ENCODE results near the gene ARHGEF17.

Gene ARHGEF17

GRCh38 chr11:73333173-73333572, 25.1 kb downstream of the ARHGEF17 start:
- DNase-seq, result no peak

DNA sequence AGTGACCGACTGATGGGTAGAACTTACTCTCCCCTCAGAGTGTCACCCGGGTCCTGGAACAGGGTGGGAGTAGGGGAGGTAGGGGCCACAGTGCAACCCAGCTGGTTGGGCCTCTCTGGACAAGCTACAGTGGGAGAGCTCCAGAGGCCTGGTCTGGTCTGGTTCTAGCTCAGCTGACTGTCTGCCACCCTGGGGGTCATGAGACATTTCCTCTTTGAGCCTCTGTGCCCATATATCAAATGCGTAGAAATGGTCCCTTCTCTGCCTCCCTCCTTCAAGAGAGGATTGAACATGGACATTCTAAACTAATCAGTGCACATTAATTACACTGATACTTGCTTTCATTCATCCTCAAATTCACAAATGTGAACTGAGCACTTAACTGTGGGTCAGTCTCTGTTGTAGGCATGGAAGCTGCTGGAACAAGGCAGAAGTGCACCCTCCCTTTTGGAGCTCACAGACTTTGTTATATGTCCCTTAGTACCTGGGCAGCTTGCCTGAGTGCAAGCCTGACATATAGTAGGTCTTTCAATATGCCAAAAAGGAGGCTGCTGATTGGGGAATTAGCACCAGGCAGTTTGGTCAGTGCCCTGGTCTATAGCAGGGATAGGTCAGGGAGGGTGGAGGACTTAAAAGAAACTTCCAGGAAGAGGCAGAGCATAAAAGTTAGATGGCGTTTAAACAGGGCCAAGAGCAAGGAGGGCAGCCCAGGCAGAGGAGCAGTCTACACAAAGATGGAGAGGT, 25.7 kb downstream of the ARHGEF17 start:
- DNase-seq, result no peak

- DNase-seq, result peak in 1 of 2 donors; percentile 36
Measured at GRCh38 chr11:73334384-73335203, 26.5 kb downstream of the ARHGEF17 start.

DNA sequence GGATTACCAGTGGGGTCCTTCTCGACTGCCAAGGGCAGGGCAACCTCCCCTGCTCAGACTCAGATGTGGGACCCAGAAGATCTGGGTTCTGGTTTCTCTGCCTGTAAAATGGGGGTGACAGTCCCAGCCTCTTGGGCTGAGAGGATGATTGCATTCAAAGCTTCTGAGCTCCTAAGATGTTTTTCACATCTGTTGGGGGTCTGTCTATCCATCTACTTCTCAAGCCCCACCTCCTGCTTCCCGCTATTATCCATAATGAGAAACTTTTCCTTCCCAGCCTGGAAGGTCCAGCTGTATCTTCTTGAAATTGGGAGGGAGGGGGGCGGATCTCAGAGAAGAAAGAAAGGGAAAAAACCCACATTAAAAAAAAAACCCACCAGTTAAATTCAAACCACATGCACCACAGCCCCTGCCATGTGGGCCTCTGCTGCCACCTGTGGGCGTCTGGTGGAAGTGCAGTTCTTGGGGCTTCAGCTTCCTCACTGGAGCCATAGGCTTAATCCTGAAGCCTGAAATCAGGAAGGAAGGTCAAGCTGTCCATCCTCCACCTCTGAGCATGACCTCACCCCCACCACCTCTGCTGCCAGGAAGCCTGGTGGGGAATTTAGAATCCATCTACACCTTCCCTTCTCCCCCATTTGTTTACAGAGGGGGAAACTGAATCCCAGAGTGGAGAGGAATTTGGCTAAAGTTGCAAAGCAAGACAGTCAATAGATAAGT, 27.3 kb downstream of the ARHGEF17 start:
- DNase-seq, result peak; percentile 81 to 84

DNA sequence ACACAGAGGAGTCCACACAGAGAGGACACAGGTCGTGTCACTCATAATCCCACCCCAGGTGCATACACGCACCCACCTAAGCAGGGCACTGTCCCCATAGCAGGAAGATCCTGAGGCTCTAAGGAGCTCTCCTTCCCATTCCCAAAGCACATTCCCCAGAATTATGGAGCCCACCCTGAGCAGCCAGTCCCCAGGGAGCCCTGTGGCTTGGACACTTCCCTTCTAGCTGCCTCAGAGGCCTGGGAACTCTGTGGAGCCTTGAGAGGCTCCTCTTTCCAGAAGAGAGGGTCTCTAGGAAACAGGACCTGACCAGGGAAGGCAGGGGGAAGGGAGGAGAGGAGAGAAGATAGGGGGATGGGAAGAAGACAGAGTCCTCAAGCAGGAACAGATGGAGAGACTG, 29.8 kb downstream of the ARHGEF17 start:
- DNase-seq, result no peak

DNA sequence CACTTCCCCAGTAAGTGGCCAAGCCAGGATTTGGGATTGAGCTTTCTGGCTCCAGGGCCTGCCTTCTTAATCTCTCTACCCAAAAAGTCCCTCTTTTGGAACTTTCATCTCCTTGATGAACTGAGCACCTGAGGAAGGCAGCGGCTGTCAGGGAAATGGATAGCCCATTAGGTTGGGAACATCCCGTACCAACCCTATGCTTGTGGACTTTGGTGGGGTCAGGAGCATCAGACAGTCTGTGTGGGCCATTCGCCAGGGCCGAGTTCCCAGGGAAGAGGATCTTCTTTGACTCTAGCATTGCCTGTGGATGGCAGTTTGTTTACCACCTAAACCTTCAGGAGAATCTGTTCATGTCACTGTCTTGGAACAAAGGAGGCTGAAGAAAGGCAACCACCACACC, 30.2 kb downstream of the ARHGEF17 start:
- DNase-seq, result no peak

DNA sequence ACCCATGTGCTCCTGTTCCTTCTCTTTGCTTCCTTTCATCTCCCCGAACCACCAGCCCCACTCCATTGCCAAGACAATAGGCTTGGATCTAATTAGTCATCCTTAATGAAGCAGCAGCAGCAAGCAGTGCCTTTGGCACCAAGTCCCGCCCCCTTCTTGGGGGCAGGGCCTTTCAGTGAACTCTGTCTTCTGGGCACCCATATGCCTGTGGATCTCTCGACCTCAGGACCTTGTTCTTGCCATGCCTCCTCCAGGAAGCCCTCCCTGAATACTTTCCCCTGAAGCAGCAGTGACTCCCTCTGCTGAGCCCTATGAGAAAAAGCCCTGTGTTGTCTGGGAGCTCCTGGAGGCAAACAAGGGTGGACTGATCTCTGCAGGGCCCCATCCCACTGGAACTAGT, 32.1 kb downstream of the ARHGEF17 start:
- DNase-seq, result no peak

DNA sequence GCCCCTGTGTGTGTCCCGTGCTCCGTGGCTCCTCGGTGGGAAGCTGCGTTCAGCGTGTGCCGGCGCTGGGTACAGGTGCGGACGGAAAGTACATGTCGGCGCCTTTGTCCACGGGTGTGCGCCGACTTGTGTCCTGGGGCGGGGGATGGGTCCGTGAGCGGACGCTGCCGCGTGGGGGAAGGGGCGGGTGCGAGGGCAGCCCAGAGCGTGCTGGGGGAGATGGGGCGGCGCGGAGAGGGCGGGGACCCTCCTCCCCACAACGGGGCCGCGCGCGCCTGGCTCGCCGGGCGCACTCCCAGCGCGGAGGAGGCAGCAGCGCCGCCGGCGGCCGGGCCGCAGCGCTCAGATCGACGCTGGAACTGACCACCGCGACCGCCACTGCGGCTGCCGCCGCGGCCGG, 34.6 kb downstream of the ARHGEF17 start:
- no peak for DNase-seq

DNA sequence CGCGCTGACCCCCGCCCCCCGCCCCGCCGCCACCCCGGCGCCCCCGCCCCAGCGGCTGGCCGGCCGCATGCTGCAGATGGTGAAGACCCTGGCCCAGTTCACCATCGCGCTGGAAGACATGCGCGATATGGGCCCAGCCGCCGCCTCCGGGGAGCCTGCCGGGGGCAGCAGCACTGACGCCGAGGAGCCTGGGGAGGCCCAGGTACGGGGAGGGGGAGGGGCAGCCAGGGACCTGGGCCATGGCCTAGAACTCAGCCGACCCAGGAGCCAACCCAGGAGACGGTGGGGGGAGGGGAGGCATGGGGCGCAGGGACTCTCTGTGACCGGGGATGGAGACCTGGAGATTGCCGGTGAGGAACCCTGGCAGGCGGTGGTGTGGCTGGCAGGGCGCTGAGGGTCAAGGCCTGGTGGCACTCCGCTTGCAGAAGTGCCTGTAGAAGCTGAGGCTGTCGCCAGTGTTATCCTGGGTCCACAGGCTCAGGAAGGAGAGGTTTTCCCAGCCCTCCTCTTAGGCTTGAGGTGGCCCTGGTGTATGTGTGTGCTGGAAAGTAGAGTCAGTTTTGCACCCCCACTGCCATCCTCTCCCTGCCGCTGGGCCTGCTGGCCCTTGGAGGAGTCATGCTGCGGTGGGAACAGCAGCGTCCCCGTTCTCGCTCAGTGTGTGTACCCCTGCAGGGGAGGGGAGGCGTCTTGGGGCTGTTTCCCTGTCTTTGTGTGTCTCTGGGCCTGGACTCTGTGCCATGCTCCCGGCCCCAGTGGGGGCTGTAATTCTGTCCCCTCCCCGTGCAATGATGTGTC, 35.2 kb downstream of the ARHGEF17 start:
- DNase-seq, result no peak

- no peak for DNase-seq
Measured at GRCh38 chr11:73344191-73344607, 36.1 kb downstream of the ARHGEF17 start.

GRCh38 chr11:73345481-73346160, 37.5 kb downstream of the ARHGEF17 start:
- DNase-seq, result no peak

- DNase-seq, result no peak
Measured at GRCh38 chr11:73346186-73346935, 38.3 kb downstream of the ARHGEF17 start.

DNA sequence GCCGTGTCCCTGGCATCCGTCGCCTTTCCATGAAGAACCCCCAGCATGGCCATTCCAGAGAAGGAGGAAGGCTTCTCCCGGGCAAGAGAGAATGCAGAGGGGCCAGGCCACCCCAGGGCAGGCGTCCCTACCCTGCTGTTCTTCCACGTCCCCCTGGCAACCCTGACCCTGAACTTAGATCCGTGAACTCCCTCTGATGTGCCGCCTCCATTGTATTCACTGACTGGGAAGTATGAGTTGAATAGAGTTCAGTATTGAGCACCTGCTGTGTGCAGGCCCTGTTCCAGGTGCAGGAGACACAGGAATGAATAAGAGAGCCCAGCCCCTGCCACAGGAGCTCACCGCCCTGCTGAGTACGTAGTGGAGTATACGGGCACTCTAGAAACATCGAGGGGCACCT, 39.0 kb downstream of the ARHGEF17 start:
- DNase-seq, result no peak

DNA sequence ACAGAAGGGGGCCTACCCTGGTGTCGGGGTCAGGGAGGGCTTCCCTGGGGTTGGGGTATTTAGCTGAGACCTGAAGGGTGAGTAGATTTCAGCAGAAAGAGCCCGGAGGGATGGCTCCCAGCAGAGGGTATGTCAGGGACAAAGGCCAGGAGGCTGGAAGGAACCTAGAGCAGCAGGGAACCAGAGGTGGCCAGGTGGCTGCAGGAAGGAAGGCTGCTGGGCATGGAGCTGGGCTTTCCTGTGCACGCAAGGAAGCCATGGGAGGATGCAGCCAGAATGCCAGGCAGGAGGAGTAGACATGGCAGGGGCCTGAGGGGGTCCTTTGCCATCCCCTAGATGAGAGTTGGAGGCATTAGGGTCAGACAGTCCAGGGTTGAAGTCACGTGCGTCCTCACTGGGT, 40.8 kb downstream of the ARHGEF17 start:
- DNase-seq, result no peak

- no peak for DNase-seq
Measured at GRCh38 chr11:73349633-73350032, 41.6 kb downstream of the ARHGEF17 start.

GRCh38 chr11:73350908-73351636, 43.0 kb downstream of the ARHGEF17 start:
- DNase-seq, result peak; percentile 77 to 84

DNA sequence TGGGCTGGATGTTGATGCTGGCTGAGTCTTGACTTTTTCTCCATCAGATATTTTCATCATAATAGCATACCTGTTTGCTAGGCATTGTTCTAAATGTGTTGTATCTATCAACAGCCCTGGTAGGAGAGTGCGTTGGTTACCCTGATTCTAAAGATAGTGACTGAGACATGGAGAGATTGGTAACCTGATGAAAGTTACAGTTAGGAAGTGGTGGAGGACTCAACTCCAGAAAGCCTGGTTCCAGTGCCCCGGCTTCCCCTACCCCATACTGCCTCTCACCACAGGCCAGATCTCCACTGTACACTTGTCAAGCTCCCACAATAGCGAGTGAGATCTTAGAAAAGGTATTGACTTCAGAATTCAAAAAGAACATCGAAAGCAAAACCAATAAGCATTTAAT, 45.3 kb downstream of the ARHGEF17 start:
- DNase-seq, result no peak

GRCh38 chr11:73355109-73355508, 47.0 kb downstream of the ARHGEF17 start:
- DNase-seq, result no peak

DNA sequence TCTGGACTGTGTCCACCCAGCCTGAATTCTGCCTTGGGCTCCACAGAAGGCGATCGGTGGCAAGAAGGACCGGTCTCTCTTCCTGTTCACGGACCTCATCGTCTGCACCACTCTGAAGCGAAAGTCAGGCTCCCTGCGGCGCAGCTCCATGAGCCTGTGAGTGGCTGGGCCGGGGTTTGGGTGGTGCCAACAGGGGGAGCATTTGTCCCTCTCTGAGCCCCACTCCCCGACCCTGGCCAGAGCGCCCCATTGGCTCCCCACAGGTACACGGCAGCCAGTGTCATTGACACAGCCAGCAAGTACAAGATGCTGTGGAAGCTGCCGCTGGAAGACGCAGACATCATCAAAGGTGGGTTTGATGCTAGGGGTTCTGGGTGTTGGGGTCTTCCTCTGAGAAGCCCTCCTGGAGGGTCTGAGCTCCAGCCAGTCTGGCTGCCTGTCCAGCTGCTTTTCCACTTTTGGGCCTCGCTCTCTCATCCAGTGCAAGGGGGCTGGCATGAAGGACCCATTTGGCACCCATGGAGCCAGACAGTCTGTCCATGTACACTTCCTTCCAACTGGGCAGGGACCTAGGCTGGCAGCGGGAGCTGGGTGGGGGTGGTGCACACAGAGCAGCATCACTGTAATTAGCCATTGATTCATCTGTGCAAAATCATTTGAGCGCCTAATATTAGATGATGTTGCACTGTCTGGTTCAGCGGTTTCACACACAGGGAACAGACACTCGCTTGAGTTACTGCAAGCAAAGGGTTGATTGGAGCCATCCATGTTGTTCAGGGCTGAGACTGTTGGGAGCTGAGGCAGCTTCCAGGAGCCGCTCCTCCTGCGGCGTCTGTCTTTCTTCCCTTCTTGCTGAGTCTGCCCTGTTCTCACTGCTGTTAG, 49.1 kb downstream of the ARHGEF17 start:
- no peak for DNase-seq

All from inflammatory macrophage (primary cell).